HG03354 (cell line): ENCODE measurements around the gene PPP1R18.

Source experiments
- ATAC-seq: cut with Tn5 transposase; IDR thresholded peaks from one replicate; pipeline ENCODE4 v1.9.1; 2021; ENCODE audit warnings: mild to moderate bottlenecking; ENCODE audit not compliant: unreplicated experiment, poor library complexity, severe bottlenecking

Gene PPP1R18

DNA sequence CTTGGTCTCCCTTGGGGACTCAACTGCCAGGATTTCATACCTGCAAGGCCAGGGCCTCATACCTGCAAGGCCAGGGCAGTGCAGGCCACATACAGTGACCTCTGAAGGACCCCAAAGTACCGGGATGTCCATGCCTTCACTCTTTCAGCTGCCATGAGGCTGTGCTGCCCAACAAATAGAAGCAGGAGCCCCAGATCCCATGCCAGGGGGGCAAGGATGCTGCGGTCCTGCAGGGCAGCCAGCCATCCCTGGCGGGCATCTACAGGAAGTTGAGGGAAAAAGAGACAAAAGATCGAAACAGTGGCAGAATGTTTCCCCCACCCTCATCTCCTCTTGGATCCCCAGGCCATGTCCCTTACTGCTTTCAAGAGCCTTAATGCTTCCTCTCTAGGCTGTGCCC is 3.5 kb upstream of the PPP1R18 start:
- no peak for ATAC-seq

DNA sequence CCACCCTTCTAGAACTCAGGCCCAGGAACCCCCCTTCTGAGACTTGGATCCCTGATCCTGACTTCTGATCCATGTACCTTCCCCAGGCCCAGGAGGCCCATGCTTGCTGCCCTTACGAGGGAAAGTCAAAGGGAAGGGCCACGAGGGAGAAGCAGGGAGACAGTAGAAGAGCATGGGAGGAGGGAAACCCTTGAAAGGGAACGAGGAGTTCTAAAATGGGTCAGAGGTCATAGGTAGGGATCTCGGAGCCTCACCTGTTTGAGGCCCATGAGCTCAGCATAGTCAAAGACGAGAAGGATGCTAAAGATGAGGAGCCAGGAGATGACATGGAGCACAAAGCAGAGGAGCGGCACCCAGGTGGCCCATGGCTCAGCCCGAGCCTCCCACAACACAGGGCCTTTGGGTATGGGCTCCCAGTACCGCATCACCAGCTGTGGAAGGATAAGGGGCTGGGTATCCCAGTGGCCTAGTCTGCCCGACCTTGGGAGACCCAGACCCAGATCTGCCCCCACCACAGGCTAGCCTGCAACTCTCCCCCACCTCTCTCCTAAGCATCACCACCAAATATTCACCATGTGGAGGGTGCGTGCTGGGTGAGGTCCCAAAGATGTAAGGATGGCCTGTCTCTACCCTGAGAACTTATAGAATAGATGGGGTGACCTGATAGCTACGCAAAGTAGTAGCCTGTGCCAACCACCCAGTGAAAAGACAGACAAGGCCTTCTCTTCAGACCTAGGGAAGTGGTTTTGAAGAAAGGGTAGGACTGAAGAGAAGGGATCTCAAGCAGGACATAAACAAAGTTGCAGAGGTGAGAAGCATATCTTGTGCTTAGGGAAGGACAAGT is 2.8 kb upstream of the PPP1R18 start:
- ATAC-seq, result no peak

DNA sequence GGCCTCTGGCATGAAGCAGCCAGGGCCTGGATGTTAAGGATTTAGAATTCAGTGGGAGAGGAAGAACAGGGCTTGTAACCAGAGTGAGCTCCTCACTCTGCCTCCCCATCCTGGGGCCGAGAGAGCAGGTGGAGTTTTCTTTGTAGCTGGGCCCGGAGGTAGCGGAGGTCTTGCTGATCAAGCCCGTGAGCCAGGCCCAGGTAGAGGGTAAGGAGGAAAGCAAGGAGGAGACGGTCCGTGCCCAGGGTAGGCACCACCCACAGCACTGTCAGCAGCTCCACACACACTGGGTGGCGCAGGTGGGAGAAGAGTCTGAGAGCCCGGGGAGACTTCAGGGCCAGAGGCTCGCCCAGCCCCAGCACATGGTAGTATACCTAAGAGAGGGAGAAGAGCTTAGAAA is 2.1 kb upstream of the PPP1R18 start:
- ATAC-seq, result no peak

DNA sequence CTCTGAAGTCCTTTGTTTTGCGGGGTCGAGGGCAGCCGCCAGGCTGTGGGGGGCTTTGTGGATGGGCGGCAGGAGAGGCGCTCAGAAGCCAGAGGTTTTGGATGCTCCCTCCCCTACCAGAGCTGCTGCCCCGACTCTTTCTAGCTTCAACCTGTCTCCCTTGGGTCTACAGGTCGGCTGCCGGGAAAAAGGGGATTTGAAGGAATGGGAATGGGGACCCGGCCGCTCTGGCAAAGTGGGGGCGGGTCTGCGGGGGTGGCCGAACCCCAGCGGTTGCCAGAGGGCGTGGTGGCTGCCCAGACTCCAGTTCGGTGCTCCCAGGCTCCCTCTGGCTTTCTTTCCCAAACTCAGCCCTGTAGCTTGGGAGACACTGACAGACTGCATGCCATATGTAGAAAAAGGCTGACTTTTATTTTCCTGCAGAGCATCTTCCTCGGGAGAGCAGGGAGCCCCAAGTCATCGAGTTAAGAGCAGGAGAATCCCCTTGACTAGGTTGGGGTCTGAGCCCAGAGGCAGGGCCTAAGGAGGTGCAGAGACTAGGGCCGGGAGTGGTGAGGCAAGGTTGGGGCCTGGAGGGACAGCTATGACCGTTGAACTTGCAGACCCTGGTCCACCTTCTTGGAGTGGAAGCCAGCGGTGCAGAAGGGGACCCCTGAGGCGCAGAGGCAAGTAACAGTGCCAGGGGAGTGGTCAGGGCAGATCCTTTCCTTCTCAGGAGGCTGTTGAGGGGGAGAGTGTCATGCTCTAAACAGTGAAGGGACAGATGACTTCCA is 1.4 kb upstream of the PPP1R18 start:
- ATAC-seq, result no peak

DNA sequence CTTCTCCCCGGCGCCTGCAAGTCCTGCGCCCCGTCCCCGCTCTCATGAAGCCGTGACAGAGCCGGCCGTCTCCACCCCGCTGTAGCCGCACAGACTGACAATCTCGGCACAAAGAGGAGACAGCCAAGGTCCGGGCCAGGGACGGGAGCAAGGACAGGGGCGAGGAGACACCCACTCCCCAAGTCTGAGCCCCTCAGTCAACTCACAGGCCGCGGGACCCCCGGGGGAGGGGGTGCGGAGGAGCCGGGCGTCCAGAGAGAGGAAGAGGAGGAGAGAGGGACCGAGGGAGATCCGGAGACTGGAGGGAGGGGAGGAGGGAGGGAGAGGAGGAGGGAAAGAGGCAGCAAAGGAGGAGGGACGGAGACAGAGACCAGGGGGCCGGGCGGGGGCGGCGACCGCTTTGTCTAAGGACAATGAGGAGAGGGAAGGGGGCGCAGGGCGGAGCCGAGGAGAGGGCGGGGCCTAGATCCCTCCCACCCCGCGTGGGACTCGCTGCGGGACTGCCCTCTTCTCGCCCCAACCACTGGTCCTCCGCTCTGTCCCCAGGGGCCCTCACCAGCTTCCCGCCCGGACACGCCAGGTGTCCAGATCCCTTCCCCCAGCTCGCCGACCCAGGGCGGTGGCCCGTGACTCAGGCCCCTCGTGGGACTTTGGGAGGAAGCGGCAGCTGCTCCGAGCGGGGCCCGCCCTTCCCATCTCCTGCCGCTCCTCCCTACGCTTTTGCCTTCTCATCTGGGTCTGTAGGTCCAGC is 638 bp upstream of the PPP1R18 start:
- peak; percentile 51 for ATAC-seq

DNA sequence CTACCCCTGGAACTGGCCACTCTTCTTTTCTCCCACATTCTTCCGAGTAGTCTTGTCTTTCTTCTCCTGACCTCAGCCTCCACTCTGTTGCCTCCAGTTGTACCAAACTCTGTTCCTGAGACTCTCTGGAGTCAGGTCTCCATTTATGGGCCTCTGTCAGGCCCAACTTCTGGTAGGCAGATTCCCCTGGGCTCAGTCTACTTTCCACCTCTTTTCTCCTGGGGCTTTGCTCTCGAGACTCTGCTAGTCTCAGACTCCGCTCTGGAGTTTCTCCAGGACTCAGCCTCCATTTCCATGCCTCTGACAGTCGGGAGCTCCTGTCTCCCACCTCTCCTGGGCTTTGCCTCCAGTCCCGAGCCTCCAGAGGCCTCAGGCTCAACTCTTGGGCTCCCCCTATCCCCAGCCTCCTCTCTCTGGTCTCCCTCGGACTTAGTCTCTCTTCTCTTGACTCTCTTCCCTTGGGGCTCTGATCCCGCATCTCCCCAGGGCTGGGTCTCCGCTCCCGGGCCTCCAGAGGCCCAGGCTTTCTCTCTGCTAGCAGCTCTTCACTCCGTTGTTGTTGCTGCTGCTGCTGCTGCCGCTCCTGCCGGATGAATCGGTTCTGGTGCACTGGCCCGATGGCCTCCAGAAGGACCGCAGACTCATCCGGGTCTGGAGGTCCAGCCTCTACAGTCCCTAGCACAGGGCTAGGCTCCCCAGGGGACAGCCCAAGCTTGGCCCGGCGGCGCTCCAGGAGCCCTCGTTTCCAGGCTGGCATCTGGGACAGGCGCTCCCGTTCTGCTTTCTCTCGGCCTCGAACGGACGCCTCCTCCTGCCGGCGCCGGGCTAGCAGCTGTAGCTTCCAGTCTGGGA is 1.1 kb downstream of the PPP1R18 start:
- ATAC-seq, result no peak

DNA sequence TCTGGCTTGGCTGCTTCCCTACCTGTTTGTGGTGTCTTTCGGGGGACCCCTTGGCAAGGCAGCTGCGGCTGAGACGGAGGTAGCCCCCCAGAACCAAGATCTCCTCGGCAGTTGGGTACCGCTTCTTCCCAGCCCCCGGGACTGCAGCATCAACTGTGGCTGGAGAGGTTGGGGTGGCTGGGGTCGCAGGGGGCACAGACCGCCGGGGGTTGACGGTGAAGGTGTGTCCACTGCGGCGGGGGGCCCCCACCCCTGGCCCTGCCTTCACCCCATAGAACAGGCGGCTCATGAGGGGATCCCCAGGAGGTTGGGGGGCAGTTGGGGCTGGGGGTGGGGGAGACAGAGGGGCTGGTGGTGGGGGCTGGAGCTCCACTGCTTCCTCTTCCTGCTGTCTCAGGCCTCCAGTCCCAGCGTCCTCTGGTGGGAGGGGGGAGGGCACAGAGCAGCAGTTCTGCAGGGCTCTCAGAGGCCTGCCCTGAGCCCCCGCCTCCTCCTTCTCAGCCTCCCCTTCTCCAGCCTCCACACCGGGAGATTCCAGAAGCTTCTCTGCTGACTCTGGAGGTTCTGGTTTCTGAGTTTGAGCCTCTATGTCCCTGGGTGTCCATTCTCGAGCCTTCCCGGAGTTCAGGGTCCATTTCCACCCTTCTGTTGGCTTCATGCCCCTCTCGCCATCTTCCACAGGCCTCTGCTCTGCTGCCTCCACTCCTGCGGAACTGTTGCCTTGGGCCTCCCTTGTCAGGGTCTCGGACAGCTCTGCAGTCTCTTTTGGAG is 1.9 kb downstream of the PPP1R18 start:
- no peak for ATAC-seq

DNA sequence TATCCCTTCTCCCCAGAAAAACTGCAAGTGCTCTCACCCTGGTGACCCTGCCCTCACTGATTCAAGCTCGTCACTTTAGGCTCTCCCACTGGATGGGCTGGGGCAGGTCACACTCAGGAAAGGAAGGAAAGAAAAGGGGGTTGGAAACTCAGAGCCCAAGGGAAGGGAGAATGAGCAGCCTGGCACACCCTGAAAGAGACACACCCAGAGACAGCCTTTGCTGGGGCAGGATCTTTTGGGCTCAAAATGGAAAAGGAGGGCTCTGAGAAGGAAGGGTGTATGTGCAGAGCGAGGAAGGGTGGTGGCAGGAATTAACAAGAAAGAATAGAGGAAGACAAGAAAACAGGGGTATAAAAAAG is 2.5 kb downstream of the PPP1R18 start:
- no peak for ATAC-seq

DNA sequence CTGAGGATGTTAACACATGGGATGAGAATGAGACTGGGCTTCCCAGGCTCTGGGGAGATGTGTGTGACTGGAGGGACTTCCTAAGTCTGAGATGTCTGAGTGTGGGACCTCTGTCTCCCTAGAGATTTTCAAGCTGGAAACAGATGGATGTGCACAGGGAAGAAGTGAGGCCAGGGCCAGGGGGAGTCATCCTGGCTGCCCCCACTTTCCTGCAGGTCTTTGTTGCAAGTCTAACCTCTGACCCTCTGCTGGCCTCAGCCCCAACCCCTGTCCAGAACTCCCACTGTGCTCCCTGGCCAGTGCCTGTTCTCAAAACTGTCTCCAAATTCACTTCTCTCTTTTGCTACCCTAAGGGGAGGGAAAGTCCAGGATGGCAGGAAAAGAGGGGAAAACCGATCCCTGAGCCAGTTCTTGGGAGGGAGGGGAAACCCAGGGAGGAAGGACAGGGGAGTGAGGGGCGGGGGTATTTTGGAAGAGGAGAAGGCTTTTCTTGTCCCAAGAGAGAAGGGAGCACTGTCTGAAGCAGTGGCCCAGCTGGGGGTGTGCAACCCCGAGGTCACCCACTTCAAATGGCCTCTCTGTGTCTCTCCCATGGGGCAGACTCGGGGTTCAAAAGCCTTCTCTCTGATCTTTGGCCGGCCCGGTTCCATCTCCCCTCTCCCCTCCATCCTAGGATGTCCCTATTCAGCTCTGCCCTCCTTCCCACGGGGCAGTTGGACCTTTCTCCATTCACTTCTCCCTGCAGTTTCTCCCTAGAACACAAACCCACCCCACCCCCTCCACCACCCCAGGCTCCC is 3.1 kb downstream of the PPP1R18 start:
- ATAC-seq, result no peak

DNA sequence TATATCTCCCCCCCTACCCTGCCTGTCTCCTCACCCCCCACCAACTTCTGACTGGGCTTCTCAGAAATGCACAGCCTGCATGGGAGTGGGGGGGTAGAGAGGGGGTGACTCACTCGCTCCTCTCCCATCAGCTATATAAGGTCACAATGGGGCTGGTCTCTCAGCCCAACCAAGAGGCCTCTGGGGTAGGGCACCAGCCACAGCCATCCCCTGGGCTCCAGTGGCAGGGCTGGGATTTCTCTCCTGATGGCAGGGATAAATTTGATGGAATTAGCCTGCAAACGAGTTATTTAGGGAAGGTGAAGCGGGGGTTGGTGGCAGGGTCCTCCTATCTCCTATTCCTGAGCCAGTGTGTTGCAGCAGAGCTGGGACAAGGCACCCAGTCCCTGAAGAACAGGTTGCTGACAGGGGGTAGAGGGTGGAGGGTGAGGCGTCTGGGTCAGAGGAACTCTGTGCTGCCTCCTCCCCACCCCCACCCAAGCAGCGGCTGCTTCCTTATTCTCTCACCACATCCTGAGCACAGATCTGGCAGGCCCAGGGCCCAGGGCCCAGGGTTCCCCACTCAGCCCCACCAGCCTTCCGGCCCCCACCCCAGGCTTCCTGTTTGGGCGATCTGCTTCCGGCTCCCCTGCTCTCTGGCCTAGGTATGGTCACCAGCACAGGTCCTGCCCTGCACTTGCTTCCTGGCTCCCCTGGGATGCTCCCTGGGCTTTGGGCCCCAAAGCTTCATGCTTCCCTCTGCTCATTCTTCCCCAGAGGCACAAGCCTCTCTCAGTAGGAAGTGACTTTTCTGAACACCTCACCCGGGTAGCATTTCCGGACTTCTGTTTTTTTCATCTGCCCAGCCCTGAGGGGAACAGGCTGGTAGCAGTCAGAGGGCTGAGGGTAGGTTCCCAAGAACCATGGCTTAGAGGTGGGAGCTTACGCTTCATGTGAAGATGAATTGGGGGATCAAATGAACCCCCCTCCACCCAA is 4.0 kb downstream of the PPP1R18 start:
- ATAC-seq, result peak; percentile 44

DNA sequence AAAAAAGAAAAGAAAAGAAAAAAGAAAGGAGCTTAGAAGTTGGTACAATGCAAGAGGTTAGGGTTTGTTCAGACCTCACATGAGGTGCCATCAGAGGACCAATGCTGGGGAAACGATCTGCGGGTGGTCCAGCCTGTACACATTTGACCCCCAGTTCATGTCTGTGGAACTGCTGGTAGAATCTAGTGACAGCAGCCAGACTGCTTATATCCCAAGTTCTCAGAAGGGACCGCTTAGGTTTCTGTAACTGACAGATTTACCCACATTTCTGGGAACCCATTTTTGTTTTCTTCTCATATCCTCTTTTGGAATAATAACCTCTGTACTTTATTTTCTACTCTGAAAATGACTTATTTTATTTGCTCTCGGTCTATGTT is 4.7 kb downstream of the PPP1R18 start:
- no peak for ATAC-seq

DNA sequence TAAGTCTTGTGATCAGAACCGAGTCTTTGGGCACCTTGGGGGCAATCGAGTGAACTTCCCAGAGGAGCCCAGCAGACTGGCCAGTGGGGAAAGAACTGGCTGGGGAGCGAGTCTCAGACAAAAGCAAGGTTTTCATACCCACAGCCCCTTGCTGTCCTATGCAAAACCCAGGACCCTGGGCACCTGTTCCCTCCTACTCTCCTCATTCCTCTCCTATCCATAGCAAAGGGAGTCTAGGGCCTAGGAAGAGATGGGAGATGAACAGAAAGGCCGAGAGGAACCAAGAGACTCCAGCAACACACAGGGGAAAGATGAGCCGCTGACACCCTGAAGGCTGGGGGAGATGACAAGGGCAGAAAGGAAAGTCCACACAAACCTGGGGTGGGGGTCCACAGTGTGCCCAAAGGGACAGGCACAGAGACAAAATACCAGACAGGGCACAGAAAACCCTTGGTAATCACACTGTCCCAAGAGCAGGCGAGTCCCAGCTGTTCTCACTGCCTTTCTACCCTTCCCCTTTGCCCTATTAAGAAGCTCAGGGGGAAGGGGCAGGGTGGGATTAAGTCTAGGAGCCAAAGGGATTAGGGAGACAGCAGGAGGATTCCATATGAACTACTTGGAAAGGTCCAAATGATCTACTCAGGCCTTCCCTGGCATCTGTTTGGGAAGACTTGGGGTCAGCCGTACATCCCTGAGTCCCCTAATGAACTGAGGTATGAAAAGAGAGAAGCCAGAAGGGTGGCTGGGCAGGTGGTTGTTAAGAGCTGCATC is 6.5 kb downstream of the PPP1R18 start:
- no peak for ATAC-seq

DNA sequence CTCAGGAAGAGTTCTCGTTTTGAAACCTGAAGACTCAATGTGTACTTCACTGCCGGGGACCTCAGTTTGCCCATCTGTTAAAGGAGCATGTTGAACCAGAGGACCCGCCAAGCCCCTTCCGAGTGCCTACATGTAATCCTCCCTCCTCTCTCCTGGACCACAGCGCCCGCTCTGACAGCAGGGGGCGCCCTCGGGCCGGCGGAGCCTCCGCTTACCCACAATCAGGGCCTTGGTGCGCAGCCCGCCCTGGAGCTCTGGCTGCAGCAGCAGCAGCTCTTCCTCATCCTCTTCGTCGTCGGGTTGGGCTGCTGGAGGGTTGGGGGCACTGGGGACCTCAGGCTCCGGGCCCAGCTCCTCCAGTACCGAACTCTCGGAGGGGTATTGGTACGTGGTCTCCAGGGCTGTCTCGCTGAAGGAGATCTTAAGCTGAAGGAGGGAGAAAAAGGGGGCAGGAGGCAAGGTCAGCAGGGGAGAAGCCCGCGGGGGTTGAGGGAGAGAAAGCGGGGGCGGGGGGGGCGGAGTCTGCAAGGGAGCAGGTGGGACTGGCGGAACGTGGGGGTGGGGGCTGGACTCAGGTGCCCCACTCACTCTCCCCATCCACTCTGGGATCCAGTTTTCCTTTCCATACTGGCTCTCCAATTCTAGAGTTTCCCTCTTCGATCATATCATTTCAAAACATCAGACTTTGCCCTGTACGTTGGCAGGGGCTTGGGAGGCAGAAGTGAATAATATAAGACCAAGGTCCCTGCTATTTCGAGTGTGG is 7.3 kb downstream of the PPP1R18 start:
- ATAC-seq, result peak; percentile 43

DNA sequence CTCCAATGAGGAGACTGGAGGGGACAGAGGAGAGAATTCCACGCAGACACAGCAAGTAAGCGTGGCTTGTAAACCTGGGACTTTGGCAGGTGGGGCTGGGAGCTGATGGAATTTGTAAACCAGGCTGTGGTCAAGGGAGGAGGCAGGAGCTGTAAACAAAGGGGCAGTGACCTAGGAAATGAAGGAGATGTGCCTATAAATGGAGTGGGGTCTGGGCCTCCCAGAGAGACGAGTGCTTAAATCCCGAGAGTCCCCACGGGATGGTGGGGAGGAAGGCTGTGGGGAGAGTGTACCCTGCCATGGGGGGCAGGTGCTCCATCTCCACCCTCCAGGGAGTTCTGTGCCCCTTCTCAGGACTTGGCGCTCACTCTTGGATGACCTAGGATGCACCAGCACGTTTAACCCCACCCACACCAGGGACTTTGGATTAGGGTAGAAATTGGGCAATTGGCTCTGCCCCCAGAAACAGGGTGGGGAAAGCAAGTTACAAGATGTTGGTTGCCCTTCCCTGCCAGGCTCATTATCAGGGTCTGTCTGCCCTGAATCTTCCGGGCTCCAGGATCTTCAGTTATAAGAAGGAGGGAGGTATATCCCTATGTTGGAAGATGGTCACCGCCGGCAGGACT is 9.7 kb downstream of the PPP1R18 start:
- no peak for ATAC-seq
